ENCODE data around the gene PPIP5K1. TPM values are rescaled to one million over a fixed set of nuclear protein-coding genes. Genes with fewer than 3 reads are reported as not detected.

Gene PPIP5K1
- total and polyA plus RNA-seq, 7 donors, result 4.8 to 44.6 (median 13.7) TPM

DNA sequence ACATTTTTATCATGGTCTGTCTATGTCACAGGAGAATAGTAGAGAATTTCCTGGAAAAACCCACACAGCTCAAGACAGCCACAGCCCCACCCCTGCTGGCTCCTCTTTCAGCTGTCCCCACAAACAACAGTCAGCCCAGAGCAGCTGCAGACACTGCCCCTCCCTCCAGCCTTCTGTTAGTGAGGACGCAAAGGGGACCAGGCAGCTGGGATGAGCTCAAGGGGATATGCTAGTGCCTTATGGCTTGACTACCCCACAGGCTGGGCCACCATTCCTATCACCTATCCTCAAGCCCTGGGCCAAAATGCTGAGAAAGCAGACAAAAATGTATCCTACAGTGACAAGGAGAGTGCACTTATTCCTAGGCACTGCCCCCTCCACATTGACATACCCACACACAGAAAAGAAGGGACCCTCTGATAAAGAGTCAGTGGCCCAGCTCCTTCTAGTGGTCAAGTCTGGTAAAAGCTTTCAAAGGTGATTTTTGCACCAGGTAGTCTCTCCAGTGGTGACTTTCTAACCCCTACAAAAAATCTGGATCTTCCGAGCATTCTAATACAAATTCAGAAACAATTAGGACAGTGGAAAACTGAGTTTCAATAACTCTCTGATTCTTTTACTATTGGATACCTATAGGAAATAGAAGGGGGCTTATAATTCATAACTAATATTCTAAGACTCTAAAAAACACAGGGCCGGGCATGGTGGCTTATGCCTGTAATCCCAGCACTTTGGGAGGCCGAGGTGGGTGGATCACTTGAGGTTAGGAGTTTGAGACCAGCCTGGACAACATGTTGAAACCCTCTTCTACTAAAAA is 75.6 kb downstream of the PPIP5K1 start:
- 52 to 67% methylated on average over 4 of the region's 4 CpGs for WGBS, 2 donors
- no peaks in the 10 kb centered on the region for H3K9me3 ChIP-seq
- H3K4me3 ChIP-seq, result no peak overlapping the region
- peaks cover 0 to 56% (median 45%) of the 10 kb centered on the region in 4 donors for H3K4me1 ChIP-seq
- intact Hi-C loops (cut with DNase I), result no loop called here
- no peaks in the 10 kb centered on the region for H3K36me3 ChIP-seq
- no peaks in the 10 kb centered on the region for H3K27me3 ChIP-seq
- TF ChIP-seq, protein P1, sequence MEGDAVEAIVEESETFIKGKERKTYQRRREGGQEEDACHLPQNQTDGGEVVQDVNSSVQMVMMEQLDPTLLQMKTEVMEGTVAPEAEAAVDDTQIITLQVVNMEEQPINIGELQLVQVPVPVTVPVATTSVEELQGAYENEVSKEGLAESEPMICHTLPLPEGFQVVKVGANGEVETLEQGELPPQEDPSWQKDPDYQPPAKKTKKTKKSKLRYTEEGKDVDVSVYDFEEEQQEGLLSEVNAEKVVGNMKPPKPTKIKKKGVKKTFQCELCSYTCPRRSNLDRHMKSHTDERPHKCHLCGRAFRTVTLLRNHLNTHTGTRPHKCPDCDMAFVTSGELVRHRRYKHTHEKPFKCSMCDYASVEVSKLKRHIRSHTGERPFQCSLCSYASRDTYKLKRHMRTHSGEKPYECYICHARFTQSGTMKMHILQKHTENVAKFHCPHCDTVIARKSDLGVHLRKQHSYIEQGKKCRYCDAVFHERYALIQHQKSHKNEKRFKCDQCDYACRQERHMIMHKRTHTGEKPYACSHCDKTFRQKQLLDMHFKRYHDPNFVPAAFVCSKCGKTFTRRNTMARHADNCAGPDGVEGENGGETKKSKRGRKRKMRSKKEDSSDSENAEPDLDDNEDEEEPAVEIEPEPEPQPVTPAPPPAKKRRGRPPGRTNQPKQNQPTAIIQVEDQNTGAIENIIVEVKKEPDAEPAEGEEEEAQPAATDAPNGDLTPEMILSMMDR (IDR thresholded peaks at IDR 0.05), result peak in 3 of 4 experiments; percentile 30 to 59 (median 57)
- no peak for TF ChIP-seq EP300 (IDR thresholded peaks at IDR 0.05)
- DNase-seq, result no peak
- peak overlapping the region; percentile 15 to 93 (median 90) for H3K27ac ChIP-seq

DNA sequence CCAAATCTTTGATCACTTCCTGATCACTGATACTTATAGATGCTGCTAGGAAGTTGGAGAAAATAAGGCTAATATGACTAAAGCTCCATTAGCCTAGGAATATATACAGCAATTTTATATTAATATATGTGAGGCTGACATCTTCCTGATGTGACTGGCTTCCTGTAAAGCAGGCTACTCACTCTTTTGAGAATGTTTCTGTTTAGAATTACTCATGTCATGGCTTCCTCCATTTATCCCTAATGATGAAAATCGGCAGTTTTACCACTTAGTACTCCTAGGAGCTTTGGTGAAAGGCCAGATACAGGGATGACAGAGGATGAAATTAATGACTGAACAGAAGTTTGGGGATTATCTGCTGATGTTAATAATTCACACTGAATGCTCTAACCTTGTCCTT is 76.5 kb downstream of the PPIP5K1 start:
- H3K9me3 ChIP-seq, result no peaks in the 10 kb centered on the region
- DNase-seq, result no peak
- H3K4me1 ChIP-seq, result peaks cover 0 to 56% (median 49%) of the 10 kb centered on the region in 4 donors
- H3K27me3 ChIP-seq, result no peaks in the 10 kb centered on the region
- intact Hi-C loops (cut with DNase I), result no loop called here
- no peaks in the 10 kb centered on the region for H3K36me3 ChIP-seq
- TF ChIP-seq POLR2A (IDR thresholded peaks at IDR 0.05), result no peak
- no peak for TF ChIP-seq POLR2AphosphoS5 (IDR thresholded peaks at IDR 0.05)
- no peak for TF ChIP-seq EP300 (IDR thresholded peaks at IDR 0.05)
- no peak overlapping the region for H3K4me3 ChIP-seq
- WGBS, 2 donors, result 76 to 77% methylated on average over 1 of the region's 1 CpG
- H3K27ac ChIP-seq, result peak overlapping the region; percentile 15 to 93 (median 90)

DNA sequence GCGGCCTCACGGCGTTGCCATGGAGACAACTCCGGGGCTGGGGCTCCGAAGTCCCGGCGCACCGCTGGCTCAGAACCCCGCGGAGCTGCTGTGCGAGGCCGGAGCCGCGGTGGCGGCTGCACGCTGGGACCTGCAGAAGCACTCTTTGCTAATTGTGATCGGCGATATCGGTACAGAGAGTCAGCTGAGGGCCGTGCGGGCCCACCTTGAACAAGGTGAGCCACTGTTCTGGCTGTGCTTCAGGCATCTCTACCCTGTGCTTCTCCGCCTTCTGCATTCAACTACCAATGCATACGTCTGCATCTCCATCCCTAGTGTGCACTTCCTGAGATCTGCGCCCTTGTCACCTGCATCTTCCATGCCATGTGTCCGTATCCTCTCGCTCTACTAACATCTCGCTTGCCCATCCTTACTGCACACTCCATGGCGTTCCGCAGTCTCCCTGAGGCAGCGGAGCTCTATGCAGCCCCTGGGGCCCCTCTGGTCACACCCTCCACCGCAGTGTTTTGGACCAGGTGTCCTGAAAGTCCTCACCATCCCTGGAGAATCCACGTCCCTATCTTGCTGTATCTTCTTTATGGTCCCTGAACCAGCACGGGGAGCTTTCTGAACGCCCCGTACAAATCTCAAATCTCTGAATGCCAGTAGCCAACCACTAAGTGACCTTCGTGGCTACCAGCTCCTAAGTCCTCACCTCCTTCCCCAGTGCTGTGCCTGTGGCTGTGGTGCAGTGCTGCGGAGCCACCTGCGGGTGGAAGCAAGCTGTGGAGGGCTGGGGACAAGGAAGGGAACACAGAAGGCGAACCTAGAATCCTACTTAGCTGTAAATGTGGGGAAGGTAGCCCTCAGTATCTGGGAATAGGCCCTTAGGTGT is 78.8 kb downstream of the PPIP5K1 start:
- 5 to 7% methylated on average over 39 of the region's 39 CpGs for WGBS, 2 donors
- Histone ChIP-seq H3K9me3 (no peaks in the 10 kb centered on the region), H3K4me1 (peaks cover 0 to 54% (median 47%) of the 10 kb centered on the region in 4 donors), H3K36me3 (no peaks in the 10 kb centered on the region), H3K27ac (peak overlapping the region; percentile 65 to 93 (median 88)), H3K27me3 (no peaks in the 10 kb centered on the region), H3K4me3 (peak overlapping the region; percentile 52 to 63 (median 56))
- DNase-seq, result no peak
- TF ChIP-seq, protein P1 (IDR thresholded peaks at IDR 0.05), result peak in 1 of 4 experiments; percentile 27
- no peak for TF ChIP-seq EP300 (IDR thresholded peaks at IDR 0.05)
- intact Hi-C loops (cut with DNase I), result loop anchor here (2.0 kb wide), 1 partner anchor 18 kb away; the partner anchor contains the start of gene TP53BP1

DNA sequence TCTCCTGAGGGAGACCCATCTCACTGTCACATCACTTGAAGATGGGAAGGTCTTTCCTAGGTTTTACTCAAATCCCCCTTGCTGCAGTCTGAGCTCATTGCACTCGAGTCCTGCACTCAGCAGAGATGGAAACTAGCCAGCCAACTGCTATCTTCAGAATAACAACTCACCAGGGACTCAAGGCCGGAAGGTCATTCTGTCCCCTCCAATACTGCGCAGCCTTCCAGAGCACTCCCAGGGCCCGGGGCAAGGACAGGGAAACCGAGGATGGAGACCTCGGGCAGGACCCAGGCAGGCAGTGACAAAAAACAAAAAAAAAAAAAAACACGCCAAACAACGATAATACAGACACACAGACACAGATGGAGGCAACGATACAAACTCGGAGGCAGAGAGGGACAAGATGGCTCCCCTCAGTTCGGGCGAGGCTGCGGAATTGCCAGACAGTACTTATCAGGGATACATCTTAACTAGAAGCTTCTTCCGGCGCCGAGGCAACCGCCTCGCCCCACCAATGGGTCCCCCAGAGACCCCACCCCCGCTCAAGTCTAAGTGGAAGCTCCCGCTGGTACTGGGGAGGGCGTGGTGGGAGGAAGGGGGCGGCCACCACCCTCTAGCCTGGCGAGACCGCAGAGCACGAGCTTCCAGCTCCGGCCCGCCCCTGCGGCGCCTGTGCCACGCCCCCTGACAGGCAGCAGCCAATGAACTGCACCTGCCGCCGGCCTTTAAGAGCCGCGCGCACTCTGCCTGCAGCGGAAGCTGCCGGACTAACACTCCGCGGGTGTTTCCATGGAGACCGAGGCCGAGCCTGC is 79.6 kb downstream of the PPIP5K1 start:
- 1 to 3% methylated on average over 41 of the region's 41 CpGs for WGBS, 2 donors
- Histone ChIP-seq H3K9me3 (no peaks in the 10 kb centered on the region), H3K4me3 (peak overlapping the region; percentile 52 to 63 (median 56)), H3K27me3 (no peaks in the 10 kb centered on the region), H3K27ac (peak overlapping the region; percentile 84 to 93 (median 92)), H3K36me3 (no peaks in the 10 kb centered on the region), H3K4me1 (peaks cover 0 to 46% (median 39%) of the 10 kb centered on the region in 4 donors)
- TF ChIP-seq, protein P1 (IDR thresholded peaks at IDR 0.05), result peak in 2 of 4 experiments; percentile 30 to 31
- TF ChIP-seq POLR2AphosphoS5 (IDR thresholded peaks at IDR 0.05) (peak; percentile 83 to 90 (median 85)), EP300 (IDR thresholded peaks at IDR 0.05) (no peak), POLR2A (IDR thresholded peaks at IDR 0.05) (peak; percentile 76 to 82)
- intact Hi-C loops (cut with DNase I), result loop anchor here (2.0 kb wide), 1 partner anchor 18 kb away; the partner anchor contains the start of gene TP53BP1
- DNase-seq, result peak; percentile 100
